IMR-90 (cell line): ENCODE results near the gene GLIS1. TPM values are rescaled to one million over a fixed set of nuclear protein-coding genes. Genes with fewer than 3 reads are reported as not detected.

Experiments used
- ATAC-seq: fragments of 200-7000 bp; cut with Tn5 transposase; 2 replicates; pipeline ENCODE4 v1.9.1; 2020; ENCODE audit warnings: low read depth, mild to moderate bottlenecking, moderate library complexity
- BruUV-seq: library from RNA; stranded (reverse); fragments of 400-500 nt; replicated peaks from 2 replicates; lab custom pipeline; 2021; lab: Mats Ljungman, UMichigan
- CTCF ChIA-PET: fragments of 300-600 bp; formaldehyde crosslinking; extraction: SDS; loops from one replicate; lab custom pipeline; 2021; ENCODE audit warnings: antibody characterized with exemption; lab: Yijun Ruan, JAX
- POLR2A ChIA-PET: fragments of 300-600 bp; sonication (Branson Sonifier 250); formaldehyde crosslinking; loops from one replicate; lab custom pipeline; 2022; ENCODE audit warnings: antibody characterized with exemption; ENCODE audit not compliant: unreplicated experiment; lab: Charles Lee
- DNase-seq: peaks from one replicate; pipeline ENCODE4 v3.0.0; 2013
- H2AFZ ChIP-seq: replicated peaks from 2 replicates; pipeline ENCODE3; 2013; ENCODE audit warnings: low read length, mild to moderate bottlenecking; ENCODE audit not compliant: poor library complexity
- H2AK5ac ChIP-seq: 2 replicates; pipeline ENCODE4 v1.6.1; 2013; ENCODE audit warnings: low read depth, low read length, inconsistent platforms
- H2AK9ac ChIP-seq: replicated peaks from 2 replicates; pipeline ENCODE3; 2013; ENCODE audit warnings: mild to moderate bottlenecking, low read depth, low read length, moderate library complexity; ENCODE audit not compliant: poor library complexity
- H2BK120ac ChIP-seq: 2 replicates; pipeline ENCODE4 v1.6.1; 2013; ENCODE audit warnings: low read depth, low read length, inconsistent platforms
- H2BK15ac ChIP-seq: 3 replicates; pipeline ENCODE4 v1.6.1; 2013; ENCODE audit warnings: low read depth, low read length, inconsistent platforms
- H2BK20ac ChIP-seq: 2 replicates; pipeline ENCODE4 v1.6.1; 2013; ENCODE audit warnings: low read depth, mild to moderate bottlenecking, inconsistent platforms, low read length, moderate library complexity
- H2BK5ac ChIP-seq: 2 replicates; pipeline ENCODE4 v1.6.1; 2013; ENCODE audit warnings: mild to moderate bottlenecking, low read depth, low read length, inconsistent platforms; ENCODE audit not compliant: poor library complexity, severe bottlenecking
- H3K14ac ChIP-seq: replicated peaks from 2 replicates; pipeline ENCODE4 v1.6.1; 2013; ENCODE audit warnings: low read depth, low read length, inconsistent platforms
- H3K18ac ChIP-seq: 2 replicates; pipeline ENCODE4 v1.6.1; 2013; ENCODE audit warnings: low read depth, low read length, control low read depth
- H3K23ac ChIP-seq: 2 replicates; pipeline ENCODE4 v1.6.1; 2013; ENCODE audit warnings: low read depth, low read length, inconsistent platforms
- H3K27ac ChIP-seq: 2 replicates; pipeline ENCODE4 v1.5.1; 2013; ENCODE audit warnings: mild to moderate bottlenecking, control low read depth, low read length; ENCODE audit not compliant: insufficient read depth
- H3K27me3 ChIP-seq: 2 replicates; pipeline ENCODE4 v1.6.1; 2013; ENCODE audit warnings: low read length; ENCODE audit not compliant: control insufficient read depth, insufficient read depth
- H3K36me3 ChIP-seq: 2 replicates; pipeline ENCODE4 v1.6.1; 2013; ENCODE audit warnings: low read length, mixed read lengths; ENCODE audit not compliant: control insufficient read depth, insufficient read depth
- H3K4ac ChIP-seq: 2 replicates; pipeline ENCODE4 v1.6.1; 2013; ENCODE audit warnings: low read depth, low read length, inconsistent platforms
- H3K4me1 ChIP-seq: 2 replicates; pipeline ENCODE4 v1.6.1; 2013; ENCODE audit warnings: low read length, mixed read lengths; ENCODE audit not compliant: control insufficient read depth, insufficient read depth
- H3K4me2 ChIP-seq: 2 replicates; pipeline ENCODE4 v1.6.1; 2013; ENCODE audit warnings: low read depth, mild to moderate bottlenecking, control low read depth, low read length, moderate library complexity
- H3K4me3 ChIP-seq: 2 replicates; pipeline ENCODE4 v1.5.1; 2013; ENCODE audit warnings: low read depth, mild to moderate bottlenecking, control low read depth, low read length, moderate library complexity; ENCODE audit not compliant: insufficient read depth
- H3K56ac ChIP-seq: 2 replicates; pipeline ENCODE4 v1.6.1; 2013; ENCODE audit warnings: low read length, inconsistent platforms; ENCODE audit not compliant: insufficient read depth; ENCODE audit errors: extremely low read depth
- H3K79me1 ChIP-seq, 2 experiments: 2 replicates each; pipeline ENCODE4 v1.6.1; 2013; ENCODE audit warnings: low read length in 2 of 2, inconsistent platforms in 1 of 2, low read depth in 1 of 2
- H3K9ac ChIP-seq: 2 replicates; pipeline ENCODE4 v1.6.1; 2013; ENCODE audit warnings: low read depth, low read length, control low read depth
- H3K9me1 ChIP-seq: 2 replicates; pipeline ENCODE4 v1.6.1; 2013; ENCODE audit warnings: low read length, inconsistent platforms; ENCODE audit not compliant: insufficient read depth
- H3K9me3 ChIP-seq: 2 replicates; pipeline ENCODE4 v1.6.1; 2013; ENCODE audit warnings: low read length; ENCODE audit not compliant: control insufficient read depth, insufficient read depth
- H4K20me1 ChIP-seq: 2 replicates; pipeline ENCODE4 v1.6.1; 2013; ENCODE audit warnings: low read length, inconsistent platforms; ENCODE audit not compliant: insufficient read depth
- H4K5ac ChIP-seq: 2 replicates; pipeline ENCODE4 v1.6.1; 2013; ENCODE audit warnings: mild to moderate bottlenecking, low read depth, low read length, control low read depth
- H4K8ac ChIP-seq, 2 experiments: 2 replicates each; pipeline ENCODE4 v1.6.1; 2013; ENCODE audit warnings: low read depth in 2 of 2, low read length in 2 of 2, control low read depth in 1 of 2, inconsistent platforms in 1 of 2
- H4K91ac ChIP-seq: 2 replicates; pipeline ENCODE4 v1.6.1; 2013; ENCODE audit warnings: low read depth, low read length, inconsistent platforms; ENCODE audit not compliant: insufficient read depth
- CEBPB ChIP-seq: IDR thresholded peaks from 2 replicates; pipeline ENCODE4 v1.6.1; 2012; ENCODE audit warnings: low read depth, low read length, improper control_type of control experiment
- CHD1 ChIP-seq: IDR thresholded peaks from 2 replicates; pipeline ENCODE4 v1.6.1; 2012; ENCODE audit warnings: low read depth, low read length, improper control_type of control experiment
- FOS ChIP-seq: fragments of 150-350 bp; IDR thresholded peaks from 2 replicates; pipeline ENCODE4 v1.6.1; 2016; ENCODE audit warnings: low read depth, low read length
- MAFK ChIP-seq: IDR thresholded peaks from 2 replicates; pipeline ENCODE4 v1.6.1; 2012; ENCODE audit warnings: low read depth, low read length, improper control_type of control experiment
- MAZ ChIP-seq: IDR thresholded peaks from 2 replicates; pipeline ENCODE4 v1.6.1; 2012; ENCODE audit warnings: low read depth, mild to moderate bottlenecking, low read length, improper control_type of control experiment, moderate library complexity, borderline replicate concordance
- MXI1 ChIP-seq: IDR thresholded peaks from 2 replicates; pipeline ENCODE4 v1.6.1; 2012; ENCODE audit warnings: low read depth, mild to moderate bottlenecking, low read length, moderate library complexity, borderline replicate concordance
- NFE2L2 ChIP-seq: fragments of 150-350 bp; IDR thresholded peaks from 2 replicates; pipeline ENCODE4 v1.6.1; 2016; ENCODE audit warnings: low read depth, mild to moderate bottlenecking, low read length
- POLR2A ChIP-seq: IDR thresholded peaks from 2 replicates; pipeline ENCODE4 v1.6.1; 2012; ENCODE audit warnings: mild to moderate bottlenecking, low read depth, low read length
- RAD21 ChIP-seq: IDR thresholded peaks from 2 replicates; pipeline ENCODE4 v1.6.1; 2012; ENCODE audit warnings: low read length, improper control_type of control experiment
- RCOR1 ChIP-seq: IDR thresholded peaks from 2 replicates; pipeline ENCODE4 v1.6.1; 2012; ENCODE audit warnings: mild to moderate bottlenecking, low read length, improper control_type of control experiment; ENCODE audit not compliant: insufficient replicate concordance
- RFX5 ChIP-seq: IDR thresholded peaks from 2 replicates; pipeline ENCODE4 v1.8.0; 2012; ENCODE audit warnings: low read depth, mild to moderate bottlenecking, low read length, moderate library complexity
- SMC3 ChIP-seq: fragments of 150-350 bp; IDR thresholded peaks from 2 replicates; pipeline ENCODE4 v1.6.1; 2016; ENCODE audit warnings: low read depth, mild to moderate bottlenecking, antibody characterized with exemption, low read length, moderate library complexity
- WGBS, 2 experiments: methylation state at CpG; one replicate each; pipeline versions ENCODE4 v1.1.5 to v1.1.7; 2013; ENCODE audit warnings: missing lambda C conversion rate in 2 of 2; ENCODE audit not compliant: insufficient read length in 1 of 2; ENCODE audit errors: extremely low coverage in 2 of 2; 5-methylcytosine and 5-hydroxymethylcytosine counted together
- dilution Hi-C: fragments of 300-500 bp; cut with HindIII; formaldehyde crosslinking; loops from one replicate; pipeline ENCODE4 v1.14.3; 2018; ENCODE audit warnings: low sequenced_read_pairs; ENCODE audit not compliant: unreplicated experiment
- in situ Hi-C: fragments of 300-500 bp; cut with MboI; formaldehyde crosslinking; loops from 3 replicates; pipeline ENCODE4 v1.14.3; 2019; ENCODE audit warnings: low sequenced_read_pairs, inconsistent platforms, mixed read lengths
- intact Hi-C: fragments of 100-400 bp; cut with micrococcal nuclease; formaldehyde crosslinking; loops from 2 replicates; pipeline ENCODE4 v1.10.0; 2022
- polyA plus RNA-seq, 3 experiments: library from polyadenylated mRNA; depleted of rRNA; stranded (reverse); fragments of >200 nt; gene quantifications; 2 replicates each; pipeline ENCODE4 v1.2.3, GENCODE V29; 2012; ENCODE audit warnings: low replicate concordance in 1 of 3
- total RNA-seq: library from RNA; depleted of rRNA; stranded (reverse); fragments of >200 nt; gene quantifications from 2 replicates; pipeline ENCODE4 v1.2.3, GENCODE V29; 2012
- TF ChIP-seq, protein P1 (sequence below): fragments of 150-350 bp; IDR thresholded peaks from 2 replicates; pipeline ENCODE4 v1.6.1; 2017; ENCODE audit warnings: mild to moderate bottlenecking, antibody characterized with exemption, low read length, low read depth
- TF ChIP-seq, protein P2 (sequence below): conservative IDR thresholded peaks from 2 replicates; pipeline ENCODE4 v1.5.1; 2012; ENCODE audit warnings: mild to moderate bottlenecking, low read depth, low read length, improper control_type of control experiment
- TF ChIP-seq, protein P3 (sequence below): fragments of 150-350 bp; IDR thresholded peaks from 2 replicates; pipeline ENCODE4 v1.6.1; 2016; ENCODE audit warnings: low read depth, mild to moderate bottlenecking, low read length, moderate library complexity, borderline replicate concordance

GLIS1 gene
- total and polyA plus RNA-seq, 2 of the 4 experiments (the other 2 are of a cell fraction) = 0.18 to 2.3 TPM

GRCh38 chr1:53594391-53595180 lies 144.4 kb downstream of the GLIS1 start:
- ATAC-seq = no peak
- ChIA-PET CTCF (interaction anchor here (1.2 kb wide), 1 partner anchor 107 kb away, joined by 3 read pairs; no protein-coding TSS in a partner anchor), POLR2A (no interaction called here)
- TF ChIP-seq SMC3 (no peak), CEBPB (no peak), POLR2A (no peak), CHD1 (no peak), MXI1 (no peak), MAFK (no peak), MAZ (no peak), RAD21 (no peak), FOS (no peak), RCOR1 (no peak), RFX5 (no peak), NFE2L2 (no peak)
- TF ChIP-seq, protein P1, sequence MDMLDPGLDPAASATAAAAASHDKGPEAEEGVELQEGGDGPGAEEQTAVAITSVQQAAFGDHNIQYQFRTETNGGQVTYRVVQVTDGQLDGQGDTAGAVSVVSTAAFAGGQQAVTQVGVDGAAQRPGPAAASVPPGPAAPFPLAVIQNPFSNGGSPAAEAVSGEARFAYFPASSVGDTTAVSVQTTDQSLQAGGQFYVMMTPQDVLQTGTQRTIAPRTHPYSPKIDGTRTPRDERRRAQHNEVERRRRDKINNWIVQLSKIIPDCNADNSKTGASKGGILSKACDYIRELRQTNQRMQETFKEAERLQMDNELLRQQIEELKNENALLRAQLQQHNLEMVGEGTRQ = no peak
- TF ChIP-seq, protein P2, sequence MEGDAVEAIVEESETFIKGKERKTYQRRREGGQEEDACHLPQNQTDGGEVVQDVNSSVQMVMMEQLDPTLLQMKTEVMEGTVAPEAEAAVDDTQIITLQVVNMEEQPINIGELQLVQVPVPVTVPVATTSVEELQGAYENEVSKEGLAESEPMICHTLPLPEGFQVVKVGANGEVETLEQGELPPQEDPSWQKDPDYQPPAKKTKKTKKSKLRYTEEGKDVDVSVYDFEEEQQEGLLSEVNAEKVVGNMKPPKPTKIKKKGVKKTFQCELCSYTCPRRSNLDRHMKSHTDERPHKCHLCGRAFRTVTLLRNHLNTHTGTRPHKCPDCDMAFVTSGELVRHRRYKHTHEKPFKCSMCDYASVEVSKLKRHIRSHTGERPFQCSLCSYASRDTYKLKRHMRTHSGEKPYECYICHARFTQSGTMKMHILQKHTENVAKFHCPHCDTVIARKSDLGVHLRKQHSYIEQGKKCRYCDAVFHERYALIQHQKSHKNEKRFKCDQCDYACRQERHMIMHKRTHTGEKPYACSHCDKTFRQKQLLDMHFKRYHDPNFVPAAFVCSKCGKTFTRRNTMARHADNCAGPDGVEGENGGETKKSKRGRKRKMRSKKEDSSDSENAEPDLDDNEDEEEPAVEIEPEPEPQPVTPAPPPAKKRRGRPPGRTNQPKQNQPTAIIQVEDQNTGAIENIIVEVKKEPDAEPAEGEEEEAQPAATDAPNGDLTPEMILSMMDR = no peak
- TF ChIP-seq, protein P3, sequence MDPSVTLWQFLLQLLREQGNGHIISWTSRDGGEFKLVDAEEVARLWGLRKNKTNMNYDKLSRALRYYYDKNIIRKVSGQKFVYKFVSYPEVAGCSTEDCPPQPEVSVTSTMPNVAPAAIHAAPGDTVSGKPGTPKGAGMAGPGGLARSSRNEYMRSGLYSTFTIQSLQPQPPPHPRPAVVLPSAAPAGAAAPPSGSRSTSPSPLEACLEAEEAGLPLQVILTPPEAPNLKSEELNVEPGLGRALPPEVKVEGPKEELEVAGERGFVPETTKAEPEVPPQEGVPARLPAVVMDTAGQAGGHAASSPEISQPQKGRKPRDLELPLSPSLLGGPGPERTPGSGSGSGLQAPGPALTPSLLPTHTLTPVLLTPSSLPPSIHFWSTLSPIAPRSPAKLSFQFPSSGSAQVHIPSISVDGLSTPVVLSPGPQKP = no peak

More at GRCh38 chr1:53594391-53595180, 144.4 kb downstream of the GLIS1 start:
- Histone ChIP-seq H2BK120ac (no peak overlapping the region), H2BK20ac (no peak overlapping the region), H3K4me1 (peaks cover 5% of the 10 kb centered on the region; the same call in 1 of the 2 replicates), H2BK15ac (no peak overlapping the region), H2AFZ (no peak overlapping the region), H3K27me3 (no peaks in the 10 kb centered on the region), H3K4ac (no peak overlapping the region), H3K27ac (no peak overlapping the region), H3K79me1 (no peaks in the 10 kb centered on the region), H3K18ac (no peak overlapping the region), H2AK5ac (no peak overlapping the region), H4K8ac (no peak overlapping the region), H3K9me3 (no peaks in the 10 kb centered on the region), H3K4me3 (no peak overlapping the region), H3K9me1 (0 out of 2 replicates have a peak, but pooled peaks cover 4% of the 10 kb centered on the region), H3K14ac (no peak overlapping the region), H3K4me2 (no peak overlapping the region), H3K36me3 (peaks cover 9% of the 10 kb centered on the region; the same call in 1 of the 2 replicates), H2BK5ac (no peak overlapping the region), H4K91ac (no peak overlapping the region), H3K56ac (no peak overlapping the region), H3K23ac (no peak overlapping the region), H3K9ac (no peak overlapping the region), H4K5ac (no peak overlapping the region), H4K20me1 (peaks cover 9% of the 10 kb centered on the region), H2AK9ac (no peak overlapping the region)
- WGBS, 2 experiments = 91% methylated on average over 10 of the region's 31 CpGs; no CpG with 5 or more reads in 1 of the 2 experiments
- intact Hi-C loops (no loop called here), dilution Hi-C loops (no loop called here), in situ Hi-C loops (no loop called here)
- BruUV-seq = no TSS peak
- DNase-seq = no peak
